Stimulated activated CD4-positive, alpha-beta T cell treated with anti-CD3 and anti-CD28 coated beads, Interleukin-1b, Interleukin-23, amount 100 ng/mL, for 24 hours (primary cell): ENCODE measurements around the gene EPX.
A peak's percentile ranks its signal among the peaks of the same experiment; 100 is the strongest.

Experiments used
- DNase-seq, 4 experiments: peaks; one replicate each; pipeline ENCODE4 v3.0.0-alpha.2; 2020; ENCODE audit warnings: low read depth in 4 of 4, low spot score in 1 of 4

Gene EPX

DNA sequence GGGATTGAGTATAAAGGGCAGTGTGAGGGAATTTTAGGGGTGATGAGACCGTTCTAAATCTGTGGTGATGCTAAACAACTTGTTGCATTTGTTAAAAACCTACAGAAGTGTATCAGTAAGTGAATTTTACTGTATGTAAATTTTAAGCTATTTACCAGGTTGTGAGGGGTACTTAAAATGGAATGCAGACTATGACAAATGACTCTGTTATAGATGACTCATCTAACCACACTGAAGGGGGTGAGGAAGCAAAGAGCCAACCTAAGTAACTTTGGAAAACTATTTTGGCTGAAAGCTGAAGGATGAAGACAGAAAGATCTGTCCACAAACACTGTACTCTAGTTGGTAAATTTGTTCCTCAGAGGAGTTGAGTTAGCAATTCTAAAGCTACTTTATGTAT is 31.8 kb downstream of the EPX start:
- DNase-seq, result no peak

DNA sequence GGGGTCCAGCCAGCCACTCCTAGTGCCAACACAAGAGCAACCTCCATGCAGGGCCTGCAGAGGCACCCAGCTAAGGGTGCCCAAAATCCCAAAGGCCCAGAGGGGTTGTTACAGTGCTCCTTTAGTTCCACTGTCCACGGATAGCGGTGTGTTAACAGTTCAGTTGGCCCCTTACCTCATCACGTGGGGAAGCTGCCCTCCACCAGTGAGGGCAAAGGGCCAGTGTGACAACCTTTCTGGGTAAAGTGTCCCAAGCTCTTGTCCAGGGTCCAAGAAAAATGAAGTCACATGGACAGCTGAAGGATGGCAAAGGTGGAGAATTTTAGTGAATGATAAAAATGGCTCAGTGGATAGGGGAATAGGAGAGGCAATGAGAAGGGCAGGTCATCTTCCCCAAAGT is 35.2 kb downstream of the EPX start:
- DNase-seq, result no peak

GRCh38 chr17:58228679-58229078 is 36.2 kb downstream of the EPX start:
- no peak for DNase-seq

DNA sequence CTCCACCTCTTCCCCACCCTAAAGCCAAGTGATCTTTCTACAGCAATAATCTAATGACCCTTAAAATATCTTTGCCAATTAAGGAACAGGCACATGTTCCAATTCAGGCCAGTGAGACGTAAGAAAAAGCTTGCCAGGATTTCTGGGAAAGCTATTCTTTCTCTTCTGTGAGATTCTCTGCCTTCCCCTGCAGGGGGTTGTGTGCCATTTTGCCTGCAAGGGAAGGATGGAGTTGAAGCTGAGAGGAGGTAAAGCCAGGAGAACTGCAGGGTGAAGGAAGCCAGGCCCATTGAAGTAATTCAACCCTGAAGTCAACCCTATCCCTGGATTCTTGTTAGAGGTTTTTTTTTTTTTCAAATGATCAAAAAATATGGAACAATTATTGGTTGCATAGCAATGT is 36.9 kb downstream of the EPX start:
- no peak for DNase-seq

- DNase-seq, result no peak
Measured at GRCh38 chr17:58229881-58230280, 37.4 kb downstream of the EPX start.

DNA sequence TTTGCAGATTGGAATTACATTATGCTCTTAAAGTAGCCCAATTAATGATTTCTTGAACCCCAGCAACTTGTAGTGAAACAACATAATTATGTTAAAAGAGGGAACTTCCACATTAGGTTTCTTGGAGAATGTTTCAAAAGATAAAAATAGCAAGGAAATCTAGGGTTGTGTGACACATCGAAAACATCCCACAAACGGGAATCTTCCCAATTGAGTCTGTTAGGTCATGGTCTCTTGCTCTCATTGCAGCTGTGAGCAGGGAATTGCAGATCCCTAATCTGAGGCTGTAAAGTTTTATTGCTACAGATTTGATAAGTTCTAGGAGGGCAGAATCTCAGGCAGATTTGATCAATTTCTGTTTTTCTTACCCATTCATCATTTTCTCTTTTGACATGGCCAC is 39.1 kb downstream of the EPX start:
- DNase-seq, result no peak

GRCh38 chr17:58232707-58233156 is 40.2 kb downstream of the EPX start:
- DNase-seq, result no peak

DNA sequence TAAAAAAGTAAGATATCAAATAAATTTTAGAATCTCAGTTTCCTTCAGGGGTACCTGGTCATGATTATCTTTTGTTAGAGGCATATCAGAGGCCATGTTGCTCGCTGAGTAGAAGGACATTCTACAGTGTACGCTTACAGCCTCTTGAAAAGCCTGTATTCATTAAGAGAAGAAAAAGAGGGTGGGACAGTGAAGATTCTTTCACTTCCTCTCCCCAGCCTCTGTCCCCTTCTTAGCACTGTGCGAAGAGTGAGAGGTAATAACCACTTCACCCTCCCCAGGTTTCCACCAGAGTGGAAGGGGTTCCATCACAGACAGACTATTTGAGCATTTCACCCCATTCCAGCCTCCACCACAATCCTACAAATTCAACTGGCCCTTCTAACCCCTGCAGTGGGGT is 41.0 kb downstream of the EPX start:
- DNase-seq, result no peak

DNA sequence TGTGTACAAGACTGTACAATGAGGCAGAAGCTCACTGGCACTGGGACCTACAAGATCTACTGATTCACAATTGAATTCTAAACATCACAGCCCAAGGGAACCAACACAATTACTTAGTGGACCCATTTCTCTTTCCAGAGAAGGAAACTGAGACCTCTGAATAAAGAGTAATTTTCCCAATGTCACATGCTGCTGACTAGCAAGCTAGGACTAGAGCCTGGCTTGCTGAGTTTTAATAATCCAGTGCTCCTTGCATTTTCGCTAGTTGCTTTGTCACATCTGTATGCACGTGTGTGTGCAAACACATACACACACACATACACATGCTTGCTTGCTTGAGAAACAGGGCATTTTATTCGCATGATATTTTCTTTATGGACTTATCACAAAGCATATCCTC is 42.0 kb downstream of the EPX start:
- no peak for DNase-seq

GRCh38 chr17:58235821-58236220 is 43.3 kb downstream of the EPX start:
- no peak for DNase-seq

DNA sequence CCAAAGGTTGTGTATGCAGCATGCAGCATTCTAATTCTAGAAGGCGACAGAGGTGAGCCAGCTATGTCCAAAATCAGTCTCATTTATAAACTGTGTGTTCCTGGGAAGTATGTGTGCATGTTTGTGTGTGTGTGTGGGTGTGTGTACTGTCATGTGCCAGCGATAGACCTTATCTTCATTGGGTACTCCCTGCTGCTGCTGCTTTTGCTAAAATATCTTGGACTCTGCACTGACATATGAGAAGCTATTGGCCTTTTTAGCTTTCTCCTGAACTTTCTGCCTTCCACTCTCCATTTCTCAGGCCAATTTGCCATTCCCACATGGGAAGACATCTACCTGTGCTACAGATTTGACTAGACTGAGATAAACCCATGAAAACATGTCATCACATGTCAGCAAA is 43.9 kb downstream of the EPX start:
- DNase-seq, result no peak

GRCh38 chr17:58238147-58238634 is 45.7 kb downstream of the EPX start, which contains the start of gene LPO:
LPO (plus strand) TSS chr17:58238584; CDS start chr17:58242980, 4,396 bp downstream.
- no peak for DNase-seq

DNA sequence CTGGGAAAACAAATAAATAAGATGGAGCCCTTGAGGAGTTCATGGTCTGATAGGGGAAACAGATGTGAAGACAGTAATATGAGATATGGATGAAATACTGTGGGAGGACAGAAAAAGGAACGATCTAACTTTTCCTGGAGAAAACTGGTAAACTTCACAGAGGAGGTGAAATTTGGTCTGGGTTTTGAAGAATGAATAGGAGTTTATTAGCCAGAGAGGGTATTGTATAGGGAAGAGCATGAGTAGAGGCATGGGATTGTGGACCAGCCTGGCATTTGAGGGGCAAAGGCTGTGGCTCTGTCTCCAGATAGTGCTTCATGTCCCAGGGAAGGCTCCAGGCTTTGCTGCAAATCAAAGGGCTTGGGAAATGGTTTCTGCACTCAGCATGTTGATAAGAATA is 47.5 kb downstream of the EPX start:
- DNase-seq, result no peak

GRCh38 chr17:58242171-58242784 is 49.8 kb downstream of the EPX start:
- no peak for DNase-seq

DNA sequence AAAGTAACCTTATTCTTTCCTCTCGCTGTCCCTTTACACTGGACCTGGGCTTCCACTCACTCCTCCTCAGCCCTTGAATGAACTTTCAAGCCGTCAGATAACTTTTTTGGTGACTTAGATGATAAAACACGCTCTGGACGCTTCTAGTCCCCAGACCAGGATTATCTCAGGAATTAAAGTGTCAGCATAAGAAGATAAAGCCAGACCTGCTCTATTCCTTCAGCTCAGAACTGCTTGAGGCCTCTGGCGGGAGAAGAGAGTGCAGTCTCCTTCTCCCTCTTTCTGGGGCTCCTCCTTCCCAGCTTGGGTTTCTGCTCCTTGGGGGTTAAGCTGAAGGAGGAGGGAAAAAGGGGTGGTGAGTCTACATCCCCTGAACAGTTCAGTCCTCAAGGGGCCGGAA is 52.4 kb downstream of the EPX start:
- DNase-seq, result no peak

GRCh38 chr17:58245428-58246103 is 53.0 kb downstream of the EPX start:
- no peak for DNase-seq

GRCh38 chr17:58246104-58246740 is 53.7 kb downstream of the EPX start:
- no peak for DNase-seq

DNA sequence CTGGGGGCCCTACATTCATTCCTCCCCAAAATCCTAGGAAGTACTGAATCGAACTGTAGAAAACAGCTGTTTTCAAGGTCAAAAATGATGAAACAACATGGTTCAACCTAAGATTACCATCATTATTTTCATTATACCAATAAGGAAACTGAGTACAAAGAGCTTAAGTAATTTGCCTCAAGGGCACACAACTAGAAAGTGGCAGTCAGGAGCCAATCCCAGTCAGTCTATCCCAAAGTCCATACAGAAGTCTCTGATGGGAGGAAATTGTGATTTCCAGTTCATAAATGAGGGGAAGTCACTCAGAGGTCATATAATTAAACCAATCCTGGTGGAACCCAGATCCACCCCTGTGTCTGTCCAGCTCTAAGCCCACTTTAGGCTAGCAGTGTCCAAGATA is 54.3 kb downstream of the EPX start:
- no peak for DNase-seq

GRCh38 chr17:58247511-58248363 is 55.2 kb downstream of the EPX start:
- no peak for DNase-seq

GRCh38 chr17:58248955-58249269 is 56.4 kb downstream of the EPX start:
- no peak for DNase-seq

GRCh38 chr17:58249270-58250133 is 57.0 kb downstream of the EPX start:
- DNase-seq, result peak; percentile 66 to 77 (median 72)
